ACHN (cell line): ENCODE measurements around the gene BSCL2.
A peak's percentile ranks its signal among the peaks of the same experiment; 100 is the strongest.

Experiments
- DNase-seq: peaks from one replicate; pipeline ENCODE4 v3.0.0-alpha.2; 2015
- in situ Hi-C: cut with HindIII; loops from 2 replicates; pipeline ENCODE4 v1.10.0; 2017; ENCODE audit warnings: low sequenced_read_pairs, low pct_ligation_motif_present, low pct_unique_long_range_greater_than_20kb

The BSCL2 gene

DNA sequence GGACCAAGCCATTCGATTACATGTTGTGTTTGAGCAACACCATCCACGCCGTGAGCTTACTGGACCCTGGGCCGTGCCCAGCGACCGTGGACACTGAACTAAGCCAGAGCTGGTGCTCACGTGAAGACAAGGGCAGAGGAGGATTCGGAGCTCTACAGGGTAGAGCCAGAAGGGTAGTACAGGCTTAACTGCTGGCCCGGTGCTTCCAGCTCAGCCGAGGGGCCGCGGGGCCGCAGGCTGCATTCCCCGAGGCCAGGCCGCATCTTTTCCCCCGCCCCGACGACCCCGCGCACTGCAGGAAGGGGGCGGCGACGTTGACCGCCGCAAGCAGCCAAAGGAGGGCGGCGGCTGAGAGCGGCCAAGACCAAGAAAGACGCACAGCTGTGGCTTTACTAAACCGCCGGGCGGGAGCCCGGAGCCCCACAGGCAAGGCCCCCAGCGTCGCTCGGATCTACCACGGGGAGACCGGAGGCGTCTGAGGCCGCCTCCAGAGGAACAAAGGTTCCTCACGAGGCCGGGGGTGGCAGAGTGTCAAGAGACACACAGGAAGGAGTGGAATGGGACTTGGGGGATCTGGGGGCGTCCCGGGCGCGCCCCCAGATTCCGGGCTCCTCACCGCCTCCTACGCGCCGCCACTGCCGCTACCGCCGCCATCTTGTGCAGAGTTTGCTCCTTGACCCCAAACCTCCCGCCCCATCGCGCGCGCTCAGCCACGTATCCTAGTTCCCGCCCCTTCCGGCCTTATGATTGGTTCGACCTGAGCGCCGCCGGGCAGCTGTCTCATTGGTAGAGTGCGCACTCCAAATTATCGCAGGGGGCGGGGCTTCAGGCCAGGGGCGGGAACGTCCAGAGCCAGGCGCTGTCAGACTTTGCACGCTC, 61.0 kb downstream of the BSCL2 start, which contains the start of gene GANAB:
TSS of gene GANAB (minus strand) at position 668 of the 879 bp plus-strand sequence. CDS start at position 654, 14 bp downstream.
- in situ Hi-C loops, result no loop called here
- peak; percentile 95 for DNase-seq

DNA sequence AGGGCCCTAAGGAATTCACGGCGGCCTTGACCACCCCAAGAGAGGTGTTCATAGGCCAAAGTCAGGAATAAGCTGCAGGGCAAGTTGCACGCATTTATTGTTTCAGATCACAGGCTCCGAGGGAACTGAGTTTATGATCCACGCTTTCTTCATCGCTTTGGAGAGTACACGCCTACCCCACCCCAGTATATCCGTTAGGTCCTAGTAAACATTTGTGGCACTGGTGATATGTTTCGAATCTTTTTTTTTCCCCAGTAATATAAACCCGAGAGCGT, 61.6 kb downstream of the BSCL2 start:
- in situ Hi-C loops, result no loop called here
- DNase-seq, result no peak

DNA sequence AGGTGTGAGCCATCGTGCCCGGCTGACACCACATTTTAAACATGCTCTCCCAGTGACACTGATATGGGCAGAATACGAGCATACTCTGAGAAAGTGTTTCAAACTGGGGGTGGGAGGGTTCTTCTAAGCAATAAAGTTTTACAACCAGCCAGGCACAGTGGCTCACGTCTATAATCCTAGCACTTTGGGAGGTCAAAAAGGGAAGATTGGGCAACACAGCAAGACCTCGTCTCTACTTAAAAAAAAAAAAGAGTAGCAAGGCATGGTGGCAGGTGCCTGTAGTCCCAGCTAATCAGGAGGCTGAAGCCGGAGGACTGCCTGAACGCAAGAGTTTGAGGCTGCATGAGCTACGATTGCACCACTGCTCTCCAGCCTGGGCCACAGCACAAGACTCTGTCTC, 63.0 kb downstream of the BSCL2 start:
- in situ Hi-C loops, result no loop called here

More for the DNA sequence above, 63.0 kb downstream of the BSCL2 start:
- no peak for DNase-seq
